OCI-LY3 (cell line): ENCODE data around the gene TYMP.

ENCODE experiments used
- CTCF ChIP-seq: fragments of 200-600, 300-600 bp; sonication (generic); IDR thresholded peaks from 2 replicates; pipeline ENCODE4 v1.5.1; 2014; ENCODE audit warnings: antibody characterized with exemption, low read length, low read depth
- EZH2phosphoT487 ChIP-seq: fragments of 200-600 bp; shearing (Covaris generic); IDR thresholded peaks from 2 replicates; pipeline ENCODE4 v1.6.1; 2018; ENCODE audit warnings: antibody characterized with exemption, mixed run types, low read depth

GRCh38 chr22:50553310-50553709, 23.5 kb upstream of the TYMP start:
- no peak for TF ChIP-seq CTCF
- no peak for TF ChIP-seq EZH2phosphoT487
